Measurements from ENCODE around the gene LPGAT1.

DNA sequence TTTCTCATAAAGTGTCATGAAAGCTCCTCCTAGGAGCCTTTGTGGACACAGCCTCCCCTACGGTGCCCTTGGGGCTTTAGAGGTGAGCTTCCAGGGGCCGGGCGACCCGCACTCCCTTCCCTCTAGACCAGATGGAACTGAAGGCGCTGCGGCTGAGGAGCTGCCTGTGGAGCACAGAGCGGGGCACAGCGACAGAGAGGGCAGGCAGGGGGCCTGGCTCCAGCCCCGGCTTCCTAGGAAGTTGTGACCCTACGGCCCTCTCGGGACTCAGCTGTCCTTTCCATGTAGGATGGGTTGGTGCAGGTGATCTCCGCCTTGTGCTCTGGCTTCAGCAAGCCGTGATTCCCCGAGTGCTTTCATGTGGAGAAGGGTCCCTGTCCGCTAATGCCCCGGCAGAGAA, 131.5 kb downstream of the LPGAT1 start:
- TF ChIP-seq EZH2 (IDR thresholded peaks at IDR 0.05; ENCODE audit: low read depth): no peak
- TF ChIP-seq, protein P1, sequence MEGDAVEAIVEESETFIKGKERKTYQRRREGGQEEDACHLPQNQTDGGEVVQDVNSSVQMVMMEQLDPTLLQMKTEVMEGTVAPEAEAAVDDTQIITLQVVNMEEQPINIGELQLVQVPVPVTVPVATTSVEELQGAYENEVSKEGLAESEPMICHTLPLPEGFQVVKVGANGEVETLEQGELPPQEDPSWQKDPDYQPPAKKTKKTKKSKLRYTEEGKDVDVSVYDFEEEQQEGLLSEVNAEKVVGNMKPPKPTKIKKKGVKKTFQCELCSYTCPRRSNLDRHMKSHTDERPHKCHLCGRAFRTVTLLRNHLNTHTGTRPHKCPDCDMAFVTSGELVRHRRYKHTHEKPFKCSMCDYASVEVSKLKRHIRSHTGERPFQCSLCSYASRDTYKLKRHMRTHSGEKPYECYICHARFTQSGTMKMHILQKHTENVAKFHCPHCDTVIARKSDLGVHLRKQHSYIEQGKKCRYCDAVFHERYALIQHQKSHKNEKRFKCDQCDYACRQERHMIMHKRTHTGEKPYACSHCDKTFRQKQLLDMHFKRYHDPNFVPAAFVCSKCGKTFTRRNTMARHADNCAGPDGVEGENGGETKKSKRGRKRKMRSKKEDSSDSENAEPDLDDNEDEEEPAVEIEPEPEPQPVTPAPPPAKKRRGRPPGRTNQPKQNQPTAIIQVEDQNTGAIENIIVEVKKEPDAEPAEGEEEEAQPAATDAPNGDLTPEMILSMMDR (conservative IDR thresholded peaks at IDR 0.05): no peak

Data from PC-9 (cell line).